Adrenal gland (tissue), 5 donors: Measurements from ENCODE around the gene NSG1.

ENCODE experiments used
- CTCF ChIP-seq, 6 experiments: fragments of 450-650 bp in 4 of 6; fragments of 200-600 bp in 2 of 6; sonication (generic) in 1 of 6; IDR thresholded peaks; 1 replicate in 5 of 6; 2 replicates in 1 of 6; pipeline versions ENCODE4 v1.5.1 to v1.8.0; 2016 to 2021; ENCODE audit warnings: antibody characterized with exemption in 6 of 6, mild to moderate bottlenecking in 2 of 6, moderate library complexity in 1 of 6
- POLR2A ChIP-seq, 2 donors: fragments of 450-650 bp; IDR thresholded peaks; one replicate each; pipeline ENCODE4 v1.6.1; 2017; ENCODE audit warnings: antibody characterized with exemption in 2 of 2, mild to moderate bottlenecking in 2 of 2, moderate library complexity in 1 of 2
- donor health status: DM: no; HTN: no; CAD: no.

DNA sequence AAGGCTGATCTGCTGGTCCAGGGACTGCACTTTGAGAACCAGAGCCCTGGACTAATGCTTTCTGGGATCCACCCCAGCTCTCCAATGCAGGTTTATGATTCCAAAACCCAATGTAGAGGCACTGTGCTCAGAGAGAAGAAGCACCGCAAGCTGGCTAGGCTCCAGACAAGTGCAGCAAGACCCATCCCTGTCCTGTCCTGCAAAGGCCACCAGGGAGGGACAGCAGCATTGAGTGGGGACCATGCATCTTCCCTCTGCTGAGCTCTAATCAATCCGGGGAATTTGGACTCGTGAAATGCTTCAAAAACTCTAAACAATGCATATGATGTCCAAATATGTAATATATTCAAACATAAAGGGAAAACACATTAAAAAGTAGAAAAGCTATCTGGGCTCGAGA is 10.8 kb upstream of the NSG1 start:
- TF ChIP-seq CTCF (IDR thresholded peaks at IDR 0.05) (no peak), POLR2A (IDR thresholded peaks at IDR 0.05) (no peak)
